ENCODE measurements around the gene CCIN. TPM values are rescaled to one million over a fixed set of nuclear protein-coding genes. Genes with fewer than 3 reads are reported as not detected.

Gene CCIN
- total and polyA plus RNA-seq, 2 of the 13 experiments (the other 11 are each of a cell fraction or from before 2014, with no cell fraction given) = not detected

GRCh38 chr9:36192196-36192595 lies 23.0 kb downstream of the CCIN start (continued):
- TF ChIP-seq ZNF576 (CRISPR knock-in tag; IDR thresholded peaks at IDR 0.05) (no peak), ZNF83 (CRISPR knock-in tag; IDR thresholded peaks at IDR 0.05; ENCODE audit: borderline replicate concordance) (no peak), ZNF816 (CRISPR knock-in tag; IDR thresholded peaks at IDR 0.05; ENCODE audit: borderline replicate concordance) (no peak), NCOA5 (CRISPR knock-in tag; IDR thresholded peaks at IDR 0.05) (no peak), RBFOX2 (IDR thresholded peaks at IDR 0.05; ENCODE audit: low read depth, low read length) (0 out of 2 replicates have a peak, but pooled peaks have one; percentile 3), ZBTB2 (CRISPR knock-in tag; IDR thresholded peaks at IDR 0.05; ENCODE audit: low read depth) (no peak), NFKBIZ (CRISPR knock-in tag; IDR thresholded peaks at IDR 0.05) (no peak), POLR2G (IDR thresholded peaks at IDR 0.05; ENCODE audit: low read depth, low read length) (0 out of 2 replicates have a peak, but pooled peaks have one; percentile 6), POLR2A (IDR thresholded peaks at IDR 0.05; ENCODE audit: insufficient read depth in 1 of 2, low read depth in 2 of 2, low read length in 2 of 2) (no peak), ATF7-NPFF (CRISPR knock-in tag; IDR thresholded peaks at IDR 0.05; ENCODE audit: low read depth) (no peak), SYNCRIP (IDR thresholded peaks at IDR 0.05; ENCODE audit: insufficient read depth, low read depth, low read length) (no peak)

- no peaks in the 10 kb centered on the region; a peak in 1 of 5 replicates for H3K27me3 ChIP-seq (ENCODE audit: control insufficient read depth in 1 of 2, insufficient read depth in 2 of 2, low read length in 2 of 2)
- 80% methylated on average over 3 of the region's 3 CpGs for WGBS (ENCODE audit: low lambda C conversion rate)
- H2AFZ ChIP-seq (ENCODE audit: low read length) = no peak overlapping the region
- no peak for DNase-seq (ENCODE audit: low spot score)
- in situ Hi-C loops (cut with HindIII; ENCODE audit: extremely low pct_ligation_motif_present, low pct_unique_long_range_greater_than_20kb) (no loop called here), intact Hi-C loops (cut with micrococcal nuclease; ENCODE audit: unreplicated experiment) (no loop called here)
- TF ChIP-seq MAFF (IDR thresholded peaks at IDR 0.05; ENCODE audit: low read depth, low read length) = peak; percentile 91
- peak; percentile 87 to 94 for TF ChIP-seq MAFK (conservative IDR thresholded peaks at IDR 0.05 in 1 of 2, IDR thresholded peaks at IDR 0.05 in 1 of 2; ENCODE audit: low read length in 2 of 2)
- no peak for TF ChIP-seq RERE (CRISPR knock-in tag; IDR thresholded peaks at IDR 0.05; ENCODE audit: low read depth)
- POLR2A ChIA-PET = interaction anchor here (5.3 kb wide), 1 partner anchor 13 kb away, joined by 62 read pairs; no protein-coding TSS in a partner anchor
- peaks cover 40% of the 10 kb centered on the region for H3K79me2 ChIP-seq (ENCODE audit: insufficient read depth, low read length)
- peak overlapping the region; percentile 8 to 86 (median 15); a peak in 2 of 6 replicates for H3K4me3 ChIP-seq (replicated peaks in 1 of 3; ENCODE audit: insufficient read depth in 1 of 3, low read depth in 2 of 3, low read length in 3 of 3)
- peaks cover 36% of the 10 kb centered on the region for H3K4me1 ChIP-seq (ENCODE audit: insufficient read depth, low read length)
- peaks cover 1 to 11% of the 10 kb centered on the region in 2 experiments; a peak in 2 of 5 replicates for H3K36me3 ChIP-seq (replicated peaks in 1 of 2; ENCODE audit: control insufficient read depth in 1 of 2, insufficient read depth in 2 of 2, low read length in 2 of 2)
- peak overlapping the region; percentile 19; the same call in 1 of the 2 replicates for H3K9ac ChIP-seq (ENCODE audit: insufficient read depth, low read depth, low read length)
- no peaks in the 10 kb centered on the region for H3K9me3 ChIP-seq (ENCODE audit: low read length)
- CTCF ChIA-PET (ENCODE audit: low intra/inter-chr PET ratio, low total read pairs) = no interaction called here
- BruUV-seq (replicated peaks) = no TSS peak
- H4K20me1 ChIP-seq (ENCODE audit: insufficient read depth, low read length) = peaks cover 14% of the 10 kb centered on the region
- H3K4me2 ChIP-seq (ENCODE audit: low read depth, low read length) = peak overlapping the region; percentile 96
- H3K27ac ChIP-seq (ENCODE audit: extremely low read length, insufficient read depth, low read length) = no peak overlapping the region
- no peak for FAIRE-seq
- ATAC-seq = no peak
These were observed 23.8 kb downstream of the CCIN start for GRCh38 chr9:36193023-36193422.

Measured in HepG2 (cell line).